C4-2B (cell line): ENCODE results near the gene TECPR2.

Experiments
- H3K27ac ChIP-seq: fragments of 450-650 bp; 2 replicates; pipeline ENCODE4 v1.5.1; 2017
- ZFX ChIP-seq: fragments of 450-650 bp; IDR thresholded peaks from 2 replicates; pipeline ENCODE4 v1.6.1; 2017
- TF ChIP-seq, protein P1 (sequence below): fragments of 450-650 bp; conservative IDR thresholded peaks from 2 replicates; pipeline ENCODE4 v1.5.1; 2017; ENCODE audit warnings: mild to moderate bottlenecking

TECPR2 gene

DNA sequence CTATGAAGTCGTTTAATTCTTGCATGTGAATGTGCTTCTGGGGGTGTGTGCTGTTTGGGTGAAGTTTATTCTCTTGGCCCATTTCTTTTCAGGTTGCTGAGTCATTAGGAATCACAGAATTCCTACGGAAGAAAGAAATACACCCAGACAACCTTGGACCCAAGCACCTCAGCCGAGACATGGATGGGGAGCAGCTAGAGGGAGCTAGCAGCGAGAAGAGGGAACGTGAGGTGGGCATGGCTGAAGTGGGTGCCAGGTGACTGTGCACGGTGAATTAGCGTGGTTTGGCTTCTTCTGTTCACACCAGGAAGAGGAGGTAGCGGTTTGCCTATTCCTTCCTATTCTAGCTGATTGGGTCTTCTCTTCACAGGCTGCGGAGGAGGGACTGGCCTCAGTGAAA is 24.0 kb upstream of the TECPR2 start:
- TF ChIP-seq ZFX: no peak
- TF ChIP-seq, protein P1, sequence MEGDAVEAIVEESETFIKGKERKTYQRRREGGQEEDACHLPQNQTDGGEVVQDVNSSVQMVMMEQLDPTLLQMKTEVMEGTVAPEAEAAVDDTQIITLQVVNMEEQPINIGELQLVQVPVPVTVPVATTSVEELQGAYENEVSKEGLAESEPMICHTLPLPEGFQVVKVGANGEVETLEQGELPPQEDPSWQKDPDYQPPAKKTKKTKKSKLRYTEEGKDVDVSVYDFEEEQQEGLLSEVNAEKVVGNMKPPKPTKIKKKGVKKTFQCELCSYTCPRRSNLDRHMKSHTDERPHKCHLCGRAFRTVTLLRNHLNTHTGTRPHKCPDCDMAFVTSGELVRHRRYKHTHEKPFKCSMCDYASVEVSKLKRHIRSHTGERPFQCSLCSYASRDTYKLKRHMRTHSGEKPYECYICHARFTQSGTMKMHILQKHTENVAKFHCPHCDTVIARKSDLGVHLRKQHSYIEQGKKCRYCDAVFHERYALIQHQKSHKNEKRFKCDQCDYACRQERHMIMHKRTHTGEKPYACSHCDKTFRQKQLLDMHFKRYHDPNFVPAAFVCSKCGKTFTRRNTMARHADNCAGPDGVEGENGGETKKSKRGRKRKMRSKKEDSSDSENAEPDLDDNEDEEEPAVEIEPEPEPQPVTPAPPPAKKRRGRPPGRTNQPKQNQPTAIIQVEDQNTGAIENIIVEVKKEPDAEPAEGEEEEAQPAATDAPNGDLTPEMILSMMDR: no peak
- no peak overlapping the region for H3K27ac ChIP-seq

DNA sequence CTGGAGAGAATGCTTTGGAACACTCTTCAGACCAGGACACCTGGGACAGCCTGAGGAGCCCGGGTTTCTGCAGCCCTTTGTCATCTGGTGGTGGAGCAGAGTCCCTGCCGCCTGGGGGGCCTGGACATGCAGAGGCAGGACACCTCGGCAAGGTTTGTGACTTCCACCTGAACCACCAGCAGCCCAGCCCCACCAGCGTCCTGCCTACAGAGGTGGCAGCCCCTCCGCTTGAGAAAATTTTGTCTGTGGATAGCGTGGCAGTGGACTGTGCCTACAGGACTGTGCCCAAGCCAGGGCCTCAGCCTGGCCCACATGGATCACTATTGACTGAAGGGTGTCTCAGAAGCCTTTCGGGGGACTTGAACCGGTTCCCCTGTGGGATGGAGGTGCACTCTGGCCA is 21.2 kb upstream of the TECPR2 start:
- TF ChIP-seq ZFX: no peak
- TF ChIP-seq, protein P1: no peak
- no peak overlapping the region for H3K27ac ChIP-seq

DNA sequence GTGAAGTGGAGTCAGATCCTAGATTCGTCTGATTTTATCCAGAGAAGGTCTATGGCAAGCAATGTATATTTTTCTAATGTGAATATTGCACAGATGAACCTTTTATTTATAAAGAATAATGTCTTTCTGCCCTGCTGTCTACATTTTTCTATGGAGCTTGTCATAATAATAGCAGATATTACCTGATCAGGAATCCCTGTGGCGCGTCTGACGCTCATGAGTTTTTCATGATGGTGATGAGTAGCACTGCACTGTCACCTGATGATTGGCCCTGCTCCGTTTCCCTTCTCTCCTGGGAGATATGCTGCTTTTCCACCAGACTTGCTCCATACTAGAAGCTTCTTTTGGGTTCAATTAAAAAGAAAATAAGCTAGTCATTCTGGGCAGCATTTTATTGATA is 20.5 kb upstream of the TECPR2 start:
- H3K27ac ChIP-seq: no peak overlapping the region
- TF ChIP-seq ZFX: no peak
- TF ChIP-seq, protein P1: no peak

DNA sequence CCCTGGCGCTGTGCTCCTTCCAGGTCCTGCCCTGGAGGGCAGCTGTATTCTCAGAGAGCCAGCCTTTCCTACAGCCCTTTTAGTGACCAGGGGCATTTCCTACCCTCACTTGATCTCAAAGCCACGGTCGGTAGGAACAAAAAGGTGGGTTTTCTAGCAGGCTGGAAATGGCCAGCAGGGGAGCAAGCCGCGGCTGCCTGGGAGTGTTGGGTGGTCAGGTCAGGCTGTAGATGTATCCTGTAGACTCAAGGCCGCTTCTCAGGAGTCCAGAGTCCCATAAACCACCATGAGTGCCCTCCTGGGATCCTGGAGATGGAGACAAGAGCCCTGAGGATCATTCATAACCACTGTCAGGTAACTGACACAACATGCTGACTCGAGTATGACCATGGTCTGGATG is 18.7 kb upstream of the TECPR2 start:
- TF ChIP-seq, protein P1: no peak
- no peak overlapping the region for H3K27ac ChIP-seq

DNA sequence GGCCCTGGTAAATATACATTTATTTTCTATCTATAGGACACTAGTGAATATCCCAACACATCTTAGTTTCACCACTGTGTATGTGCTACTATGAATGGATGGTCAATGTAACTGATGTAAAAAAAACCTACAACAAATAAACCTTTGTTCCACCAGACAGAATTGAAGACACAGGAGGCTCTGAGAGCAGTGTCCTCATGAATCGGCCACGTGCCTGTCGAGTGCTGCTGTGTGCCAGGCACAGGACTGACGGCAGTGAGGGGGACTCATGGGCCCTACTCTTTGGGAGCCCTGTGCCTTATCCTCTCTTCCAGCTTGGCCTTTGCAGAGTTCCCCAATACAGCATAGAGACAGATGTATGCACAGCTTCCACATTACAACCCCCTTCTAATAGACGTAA is 18.3 kb upstream of the TECPR2 start:
- no peak for TF ChIP-seq ZFX
- TF ChIP-seq, protein P1: no peak
- H3K27ac ChIP-seq: no peak overlapping the region

DNA sequence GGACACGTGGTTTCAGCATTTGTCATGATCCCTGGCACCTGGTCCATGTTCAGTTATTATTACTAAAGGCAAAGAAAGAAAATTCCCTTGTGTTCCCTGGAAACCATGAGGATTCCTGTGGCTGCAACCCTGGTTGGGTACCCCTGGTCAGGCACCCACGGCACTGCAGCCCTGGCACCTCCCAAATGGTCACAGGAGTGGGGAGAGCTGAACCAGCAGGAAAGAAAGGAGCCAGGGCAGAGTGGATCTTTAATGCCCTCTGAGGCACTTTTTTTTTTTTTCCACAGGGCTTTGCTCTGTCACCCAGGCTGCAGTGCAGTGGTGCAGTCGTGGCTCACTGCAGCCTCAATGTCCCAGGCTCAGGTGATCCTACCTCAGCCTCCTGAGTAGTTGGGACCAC is 17.5 kb upstream of the TECPR2 start:
- no peak overlapping the region for H3K27ac ChIP-seq
- TF ChIP-seq ZFX: no peak
- TF ChIP-seq, protein P1: no peak

DNA sequence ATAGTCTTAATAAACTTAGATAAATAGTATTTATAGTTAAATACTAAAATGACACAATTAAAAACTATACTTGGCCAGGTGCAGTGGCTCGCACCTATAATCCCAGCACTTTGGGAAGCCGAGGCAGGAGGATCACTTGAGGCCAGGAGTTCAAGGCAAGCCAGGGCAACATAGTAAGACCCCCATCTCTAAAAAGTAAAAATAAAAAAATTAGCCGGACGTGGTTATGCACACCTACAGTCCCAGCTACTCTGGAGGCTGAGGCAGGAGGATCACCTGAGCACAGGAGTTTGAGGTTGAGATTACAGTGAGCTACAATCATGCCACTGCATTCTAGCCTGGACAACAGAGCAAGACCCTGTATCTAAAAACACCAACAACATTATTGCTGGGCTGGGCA is 16.1 kb upstream of the TECPR2 start:
- TF ChIP-seq ZFX: no peak
- TF ChIP-seq, protein P1: no peak
- H3K27ac ChIP-seq: no peak overlapping the region
